ENCODE data around the gene SSH2. TPM values are rescaled to one million over a fixed set of nuclear protein-coding genes. Genes with fewer than 3 reads are reported as not detected.

The SSH2 gene
- total RNA-seq, 1 donor from 2014 or later = 21.9 TPM

DNA sequence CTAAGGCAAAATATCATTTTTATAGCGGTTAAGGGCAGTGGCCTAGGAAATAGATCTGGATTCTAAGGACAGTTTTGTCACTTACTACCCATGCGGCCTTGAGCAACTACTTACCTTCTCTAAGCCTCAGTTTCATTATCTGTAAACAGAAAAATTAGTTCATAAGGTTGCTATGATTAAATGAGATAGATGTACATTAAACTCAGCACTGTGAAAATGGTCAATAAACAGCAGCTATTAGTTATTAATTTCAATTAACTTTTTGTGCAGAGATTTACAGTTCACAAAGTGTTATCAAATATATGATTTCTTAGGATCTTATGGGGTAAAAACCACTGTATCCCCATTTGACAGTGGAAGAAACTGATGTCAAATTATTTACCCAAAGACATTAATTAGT is 171.8 kb downstream of the SSH2 start:
- peaks cover 16% of the 10 kb centered on the region for H3K4me1 Mint-ChIP-seq (ENCODE audit: unreplicated experiment)
- H3K4me3 Mint-ChIP-seq (ENCODE audit: unreplicated experiment) = no peak overlapping the region
- TF ChIP-seq, protein P1, sequence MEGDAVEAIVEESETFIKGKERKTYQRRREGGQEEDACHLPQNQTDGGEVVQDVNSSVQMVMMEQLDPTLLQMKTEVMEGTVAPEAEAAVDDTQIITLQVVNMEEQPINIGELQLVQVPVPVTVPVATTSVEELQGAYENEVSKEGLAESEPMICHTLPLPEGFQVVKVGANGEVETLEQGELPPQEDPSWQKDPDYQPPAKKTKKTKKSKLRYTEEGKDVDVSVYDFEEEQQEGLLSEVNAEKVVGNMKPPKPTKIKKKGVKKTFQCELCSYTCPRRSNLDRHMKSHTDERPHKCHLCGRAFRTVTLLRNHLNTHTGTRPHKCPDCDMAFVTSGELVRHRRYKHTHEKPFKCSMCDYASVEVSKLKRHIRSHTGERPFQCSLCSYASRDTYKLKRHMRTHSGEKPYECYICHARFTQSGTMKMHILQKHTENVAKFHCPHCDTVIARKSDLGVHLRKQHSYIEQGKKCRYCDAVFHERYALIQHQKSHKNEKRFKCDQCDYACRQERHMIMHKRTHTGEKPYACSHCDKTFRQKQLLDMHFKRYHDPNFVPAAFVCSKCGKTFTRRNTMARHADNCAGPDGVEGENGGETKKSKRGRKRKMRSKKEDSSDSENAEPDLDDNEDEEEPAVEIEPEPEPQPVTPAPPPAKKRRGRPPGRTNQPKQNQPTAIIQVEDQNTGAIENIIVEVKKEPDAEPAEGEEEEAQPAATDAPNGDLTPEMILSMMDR (IDR thresholded peaks at IDR 0.05) = no peak
- H3K27me3 Mint-ChIP-seq (ENCODE audit: unreplicated experiment) = no peaks in the 10 kb centered on the region
- H3K36me3 Mint-ChIP-seq (ENCODE audit: unreplicated experiment) = no peaks in the 10 kb centered on the region
- H3K9me3 Mint-ChIP-seq (ENCODE audit: unreplicated experiment) = no peaks in the 10 kb centered on the region
- DNase-seq (ENCODE audit: extremely low spot score, unreplicated experiment) = no peak
- no peak overlapping the region for H3K27ac Mint-ChIP-seq (ENCODE audit: unreplicated experiment)

DNA sequence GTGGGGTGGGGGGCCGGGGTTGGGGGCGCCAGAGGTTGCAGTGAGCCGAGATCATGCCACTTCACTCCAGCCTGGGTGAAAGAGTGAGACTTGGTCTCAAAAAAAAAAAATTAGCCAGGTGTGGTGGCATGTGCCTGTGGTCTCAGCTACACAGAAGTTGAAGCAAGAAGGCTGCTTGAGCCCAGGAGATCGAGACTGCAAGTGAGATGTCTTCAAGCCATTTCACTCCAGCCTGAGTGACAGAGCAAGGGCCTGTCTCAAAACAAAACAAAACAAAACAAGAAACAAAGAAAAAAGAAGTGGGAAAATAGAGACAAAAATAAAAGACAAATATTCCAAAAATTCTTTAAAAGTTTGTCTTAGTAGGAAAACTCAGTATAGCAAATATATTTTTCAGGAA is 172.2 kb downstream of the SSH2 start:
- TF ChIP-seq, protein P1 (IDR thresholded peaks at IDR 0.05) = no peak
- Mint-ChIP-seq H3K27ac (ENCODE audit: unreplicated experiment) (no peak overlapping the region), H3K9me3 (ENCODE audit: unreplicated experiment) (no peaks in the 10 kb centered on the region), H3K4me1 (ENCODE audit: unreplicated experiment) (peaks cover 16% of the 10 kb centered on the region), H3K36me3 (ENCODE audit: unreplicated experiment) (peaks cover under 1% of the 10 kb centered on the region), H3K4me3 (ENCODE audit: unreplicated experiment) (no peak overlapping the region), H3K27me3 (ENCODE audit: unreplicated experiment) (no peaks in the 10 kb centered on the region)
- DNase-seq (ENCODE audit: extremely low spot score, unreplicated experiment) = no peak

DNA sequence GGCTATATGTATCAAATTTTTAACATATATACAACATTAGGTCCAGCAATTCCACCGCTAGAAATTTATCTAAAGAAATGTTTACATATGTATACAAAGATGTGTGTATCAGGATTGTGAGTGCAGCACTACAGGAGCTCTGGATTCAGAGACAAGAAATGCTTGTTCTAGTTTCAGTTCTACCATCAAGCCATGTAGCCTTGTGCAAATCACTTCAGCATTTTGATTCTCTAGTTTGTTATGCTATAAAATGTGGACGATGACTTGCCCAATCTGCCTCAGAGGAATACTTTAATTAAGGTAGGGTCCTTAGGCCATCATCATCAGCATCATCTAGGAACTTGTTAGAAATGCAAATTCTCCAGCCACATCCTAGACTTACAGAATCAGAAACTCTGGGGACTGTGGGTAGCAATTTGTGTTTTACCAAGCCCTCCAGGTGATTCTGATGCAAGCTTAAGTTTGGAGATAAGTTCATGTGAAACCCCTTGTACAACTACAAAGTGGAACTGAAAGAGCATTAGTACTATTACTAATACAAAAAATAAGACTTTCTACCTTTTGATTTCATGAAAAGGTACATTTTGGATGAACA is 176.1 kb downstream of the SSH2 start:
- no peaks in the 10 kb centered on the region for H3K27me3 Mint-ChIP-seq (ENCODE audit: unreplicated experiment)
- H3K9me3 Mint-ChIP-seq (ENCODE audit: unreplicated experiment) = no peaks in the 10 kb centered on the region
- no peak overlapping the region for H3K4me3 Mint-ChIP-seq (ENCODE audit: unreplicated experiment)
- peaks cover 3% of the 10 kb centered on the region for H3K36me3 Mint-ChIP-seq (ENCODE audit: unreplicated experiment)
- TF ChIP-seq, protein P1 (IDR thresholded peaks at IDR 0.05) = no peak
- H3K4me1 Mint-ChIP-seq (ENCODE audit: unreplicated experiment) = peaks cover 2% of the 10 kb centered on the region
- H3K27ac Mint-ChIP-seq (ENCODE audit: unreplicated experiment) = no peak overlapping the region
- DNase-seq (ENCODE audit: extremely low spot score, unreplicated experiment) = no peak

DNA sequence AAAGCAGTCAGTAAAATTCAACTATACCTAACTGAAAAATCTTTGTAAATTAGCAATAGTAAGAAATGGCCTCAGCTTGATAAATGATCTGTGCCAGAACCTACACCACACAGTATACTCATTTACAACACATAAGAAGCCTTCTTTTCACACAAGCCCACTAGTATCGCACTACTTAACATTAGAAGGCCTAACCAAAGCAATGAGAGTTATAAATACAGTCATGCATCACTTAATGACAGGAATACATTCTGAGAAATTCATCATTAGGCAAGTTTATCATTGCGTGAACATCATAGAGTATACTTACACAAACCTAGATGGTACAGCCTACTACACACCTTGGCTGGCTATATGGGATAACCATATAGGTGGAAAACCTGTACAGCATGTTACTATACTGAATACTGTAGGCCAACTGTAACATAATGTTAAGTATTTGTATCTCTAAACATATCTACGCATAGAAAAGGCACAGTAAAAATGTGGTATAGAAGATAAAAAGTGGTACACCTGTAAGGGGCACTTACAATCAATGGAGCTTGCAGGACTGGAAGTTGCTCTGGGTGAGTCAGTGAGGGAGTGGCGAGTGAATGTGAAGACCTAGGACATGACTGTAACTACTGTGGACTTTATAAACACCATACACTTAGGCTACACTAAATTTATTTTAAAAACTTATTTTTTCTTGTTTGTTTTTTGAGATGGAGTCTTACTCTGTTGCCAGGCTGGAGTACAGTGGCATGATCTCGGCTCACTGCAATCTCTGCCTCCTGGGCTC is 180.8 kb downstream of the SSH2 start:
- H3K4me1 Mint-ChIP-seq (ENCODE audit: unreplicated experiment) = peaks cover 19% of the 10 kb centered on the region

DNA sequence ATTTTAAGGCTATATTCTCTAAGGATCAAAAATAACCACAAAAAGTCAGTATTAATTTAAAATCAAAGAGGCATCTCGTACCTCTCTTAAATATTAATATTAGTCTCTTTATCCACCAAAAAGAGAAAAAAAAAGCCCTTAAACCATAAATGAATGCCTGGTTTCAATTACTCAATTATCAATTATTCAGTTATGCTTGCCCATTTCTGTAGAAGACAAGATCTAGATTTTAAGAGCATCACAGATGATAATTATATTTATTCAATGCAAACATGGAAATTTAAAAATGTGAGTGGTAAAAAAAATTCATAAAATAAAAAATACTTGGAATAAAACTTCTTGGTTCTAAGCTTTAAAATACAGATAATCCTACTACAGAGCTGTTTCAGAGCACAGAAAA is 181.6 kb downstream of the SSH2 start:
- H3K27me3 Mint-ChIP-seq (ENCODE audit: unreplicated experiment) = no peaks in the 10 kb centered on the region

More for the DNA sequence above, 180.8 kb downstream of the SSH2 start:
- TF ChIP-seq, protein P1 (IDR thresholded peaks at IDR 0.05) = no peak
- no peak for DNase-seq (ENCODE audit: extremely low spot score, unreplicated experiment)
- Mint-ChIP-seq H3K36me3 (ENCODE audit: unreplicated experiment) (peaks cover 3% of the 10 kb centered on the region), H3K27ac (ENCODE audit: unreplicated experiment) (no peak overlapping the region), H3K9me3 (ENCODE audit: unreplicated experiment) (no peaks in the 10 kb centered on the region), H3K27me3 (ENCODE audit: unreplicated experiment) (no peaks in the 10 kb centered on the region), H3K4me3 (ENCODE audit: unreplicated experiment) (no peak overlapping the region)

More for the DNA sequence above, 181.6 kb downstream of the SSH2 start:
- H3K4me1 Mint-ChIP-seq (ENCODE audit: unreplicated experiment) = peaks cover 24% of the 10 kb centered on the region
- H3K27ac Mint-ChIP-seq (ENCODE audit: unreplicated experiment) = no peak overlapping the region
- no peak overlapping the region for H3K4me3 Mint-ChIP-seq (ENCODE audit: unreplicated experiment)
- TF ChIP-seq, protein P1 (IDR thresholded peaks at IDR 0.05) = no peak
- H3K9me3 Mint-ChIP-seq (ENCODE audit: unreplicated experiment) = no peaks in the 10 kb centered on the region
- peaks cover 3% of the 10 kb centered on the region for H3K36me3 Mint-ChIP-seq (ENCODE audit: unreplicated experiment)
- no peak for DNase-seq (ENCODE audit: extremely low spot score, unreplicated experiment)

Measured in osteocyte (in vitro differentiated cells).